T-helper 9 cell (primary cell): Measurements from ENCODE around the gene TGFBI.

Source experiments
- DNase-seq: peaks from one replicate; pipeline ENCODE4 v3.0.0-alpha.2; 2020

Gene TGFBI

GRCh38 chr5:136067422-136067821 lies 38.6 kb downstream of the TGFBI start:
- DNase-seq, result no peak

DNA sequence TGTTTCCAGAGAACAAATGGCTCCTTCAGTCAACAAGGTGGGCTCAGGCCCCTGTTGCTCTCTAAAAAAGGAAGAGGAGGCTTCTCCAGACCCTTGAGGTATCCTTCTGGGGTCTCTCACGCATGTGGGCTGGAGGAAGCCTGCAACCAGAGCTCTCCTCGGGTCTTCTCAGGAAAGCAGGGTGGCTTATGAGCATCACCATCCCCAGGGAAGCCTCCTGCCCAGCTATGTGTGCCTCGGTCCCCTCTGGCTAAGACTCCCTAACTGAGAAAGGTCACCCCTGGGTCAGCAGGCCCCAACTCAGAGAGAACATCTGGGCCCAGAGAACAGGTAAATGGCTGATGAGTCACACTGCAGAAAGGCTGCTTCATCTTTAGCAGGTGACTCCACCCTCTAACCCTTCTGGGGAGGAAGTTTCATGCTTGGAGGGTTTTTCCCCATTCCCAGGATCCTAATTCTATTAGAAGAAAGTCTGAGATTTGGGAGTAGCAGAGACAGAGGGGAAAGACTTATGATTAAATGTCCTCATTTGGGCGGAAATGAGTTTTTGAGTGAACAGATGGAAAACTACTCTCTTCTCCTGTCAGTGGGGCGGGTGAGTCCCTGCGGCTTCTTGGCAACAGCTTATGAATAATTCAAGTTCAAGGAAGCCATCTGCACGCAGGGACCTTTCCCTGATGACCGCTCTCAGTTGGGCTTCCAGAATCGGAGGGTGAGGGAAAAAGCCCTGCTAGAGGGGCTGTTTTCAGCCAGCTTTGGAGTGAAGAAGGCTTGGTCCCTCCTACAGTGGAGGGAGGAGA lies 41.9 kb downstream of the TGFBI start:
- DNase-seq, result no peak

DNA sequence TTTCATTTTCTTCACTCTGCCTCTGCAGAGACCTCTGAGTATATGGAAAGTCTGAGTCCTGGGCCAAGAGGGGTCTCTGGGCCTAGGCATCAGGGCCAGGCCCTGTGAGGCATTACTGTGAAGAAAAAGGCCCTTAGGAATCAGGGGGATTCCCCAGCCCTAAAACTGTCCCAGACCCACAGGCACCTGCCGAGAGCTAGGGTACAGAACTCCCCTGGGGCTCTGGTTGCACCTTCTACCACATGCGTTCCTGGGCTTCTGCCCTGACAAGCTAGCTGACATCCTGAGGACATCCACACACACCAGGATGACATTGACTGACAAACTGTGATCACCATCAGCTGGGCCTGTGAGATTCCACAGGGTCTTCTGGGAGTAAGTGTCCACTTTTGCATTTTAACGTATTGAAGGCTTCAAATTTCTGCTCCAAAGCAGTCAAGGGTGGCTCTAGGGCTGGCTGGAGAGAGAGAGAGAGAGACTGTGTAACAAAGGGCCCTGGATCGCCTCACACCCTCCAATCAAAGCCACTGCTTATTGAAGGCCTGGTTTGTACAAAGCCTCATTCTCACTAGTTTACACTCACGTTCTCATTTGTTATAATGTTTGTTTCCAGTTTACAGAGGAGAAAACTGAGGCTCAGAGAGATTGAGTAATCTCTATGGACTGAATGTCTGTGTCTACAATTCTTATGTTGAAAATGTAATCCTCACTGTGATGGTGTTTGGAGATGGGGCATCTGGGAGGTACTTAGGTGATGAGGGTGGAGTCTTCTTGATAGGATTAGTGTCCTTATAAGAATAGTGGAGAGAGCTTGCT lies 45.1 kb downstream of the TGFBI start:
- no peak for DNase-seq

DNA sequence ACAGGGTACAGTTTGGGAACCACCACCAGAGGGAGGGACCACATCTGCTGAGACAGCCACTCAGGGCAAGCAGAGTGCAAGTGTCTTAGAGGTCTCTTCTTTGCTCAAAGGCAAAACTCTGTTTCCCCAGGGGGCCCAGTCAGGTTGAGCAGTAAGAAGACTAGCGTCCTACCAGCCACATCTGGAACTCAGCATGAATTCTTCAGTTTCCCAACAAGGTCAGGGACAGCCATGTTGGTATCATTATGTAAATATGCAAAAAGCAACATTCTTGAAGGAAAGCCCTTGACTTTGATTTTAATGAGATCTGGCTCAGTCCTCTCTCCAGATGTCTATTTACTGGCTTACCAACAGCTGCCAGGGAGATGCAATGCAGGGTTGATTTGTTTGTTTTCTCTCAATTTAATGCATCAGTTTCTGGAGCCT lies 46.7 kb downstream of the TGFBI start:
- DNase-seq, result no peak

DNA sequence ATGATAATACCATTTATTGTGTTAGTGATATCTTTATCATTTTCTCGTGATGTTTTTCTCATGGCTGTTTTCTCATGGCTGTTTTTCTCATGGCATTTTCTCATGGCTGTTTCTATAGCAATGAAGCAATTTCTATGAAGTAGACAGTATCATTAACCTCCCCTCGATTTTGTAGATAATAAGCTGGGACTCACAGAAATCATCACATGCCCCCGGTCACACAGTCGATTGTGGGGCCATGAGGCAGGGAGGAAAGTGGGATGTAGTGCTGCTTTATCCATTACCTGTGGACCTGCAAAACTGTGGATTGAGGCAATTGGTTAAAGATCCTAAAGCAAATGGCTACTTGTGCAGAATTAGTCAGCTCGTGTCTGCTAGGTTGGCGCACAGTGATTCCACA lies 47.3 kb downstream of the TGFBI start:
- DNase-seq, result no peak

DNA sequence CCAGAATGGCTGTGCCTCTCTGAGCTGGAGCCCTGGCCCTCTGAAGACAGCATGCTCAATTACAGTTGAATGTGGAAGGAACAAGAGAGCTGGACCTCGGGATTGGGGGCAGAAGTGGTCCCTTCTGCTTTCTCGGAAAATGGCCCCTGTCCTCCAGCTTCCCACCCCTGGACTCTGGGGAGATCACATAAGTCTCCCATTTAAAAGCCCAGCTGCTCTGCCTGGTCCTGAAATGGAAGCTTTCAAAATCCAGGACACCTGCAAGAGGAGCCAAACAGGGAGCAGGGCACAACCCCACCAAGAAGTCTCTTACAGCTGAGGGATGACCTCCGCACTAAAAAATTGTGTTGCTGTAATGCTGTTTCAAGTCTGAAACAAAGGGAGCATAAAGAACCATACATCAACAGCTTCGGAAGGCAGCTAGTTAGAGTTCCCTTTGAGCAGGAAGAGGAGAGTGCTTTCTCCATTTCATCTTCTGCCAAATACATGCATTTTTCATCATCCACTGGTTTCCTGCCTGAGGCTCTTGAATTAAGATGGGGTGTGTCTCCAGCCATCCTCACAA lies 48.2 kb downstream of the TGFBI start:
- DNase-seq, result no peak

DNA sequence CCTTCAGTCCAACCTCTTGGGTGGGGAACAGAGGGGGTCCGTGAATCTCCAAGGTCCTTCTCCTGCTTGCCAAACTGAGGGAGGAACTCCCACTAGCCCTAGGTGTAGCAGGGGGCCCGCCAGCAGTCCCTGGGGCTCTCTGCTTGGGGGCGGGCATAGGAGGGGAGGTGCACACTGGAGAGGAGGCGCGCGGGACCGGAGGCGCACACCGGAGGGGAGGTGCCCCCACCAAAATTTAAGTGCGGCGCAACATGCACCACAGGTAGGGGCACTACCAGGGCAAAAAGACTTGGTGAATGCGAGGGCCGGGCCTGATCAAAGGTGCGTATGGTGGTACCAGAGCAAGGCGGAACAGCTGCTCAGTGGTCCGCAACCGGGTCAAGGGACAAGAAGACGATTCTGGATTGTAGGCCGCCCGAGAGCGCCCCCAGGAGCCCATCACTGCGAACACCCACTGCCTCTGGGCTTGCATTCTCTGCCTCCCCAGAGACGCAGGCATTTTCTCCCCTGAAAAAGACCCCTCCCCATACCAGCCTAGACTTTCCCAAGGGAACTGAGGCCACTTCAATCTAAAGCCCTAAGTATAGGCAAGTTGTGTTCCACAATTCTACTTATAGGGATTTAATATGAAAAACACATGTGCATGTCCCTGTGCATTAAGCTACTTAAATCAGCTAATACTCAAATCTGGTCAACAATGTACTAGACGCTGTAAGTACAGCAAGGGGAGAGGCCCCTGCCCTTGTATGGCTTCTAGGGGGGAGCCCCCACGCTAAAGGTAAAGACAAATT lies 50.6 kb downstream of the TGFBI start:
- DNase-seq, result no peak

- DNase-seq, result no peak
Observed at GRCh38 chr5:136080113-136080482, 51.3 kb downstream of the TGFBI start.

GRCh38 chr5:136080483-136081216 lies 51.9 kb downstream of the TGFBI start:
- peak; percentile 45 for DNase-seq

DNA sequence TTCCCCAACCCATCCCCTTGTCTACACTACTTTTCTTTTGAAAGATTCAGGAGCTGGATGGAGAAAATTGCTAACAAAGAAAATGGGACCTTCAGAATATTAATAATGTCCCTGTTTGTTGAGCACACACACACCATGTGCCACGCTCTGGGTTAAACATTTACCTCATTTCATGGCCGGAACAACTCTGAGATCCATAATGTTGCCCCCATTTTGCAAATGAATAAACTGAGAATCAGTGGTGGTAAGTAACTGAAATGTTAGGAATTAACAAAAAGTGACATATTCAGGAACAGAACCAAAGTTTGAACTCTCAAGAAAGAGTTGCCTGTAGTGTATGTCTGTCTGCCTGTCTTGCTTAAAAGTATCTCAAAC lies 52.4 kb downstream of the TGFBI start:
- DNase-seq, result no peak

DNA sequence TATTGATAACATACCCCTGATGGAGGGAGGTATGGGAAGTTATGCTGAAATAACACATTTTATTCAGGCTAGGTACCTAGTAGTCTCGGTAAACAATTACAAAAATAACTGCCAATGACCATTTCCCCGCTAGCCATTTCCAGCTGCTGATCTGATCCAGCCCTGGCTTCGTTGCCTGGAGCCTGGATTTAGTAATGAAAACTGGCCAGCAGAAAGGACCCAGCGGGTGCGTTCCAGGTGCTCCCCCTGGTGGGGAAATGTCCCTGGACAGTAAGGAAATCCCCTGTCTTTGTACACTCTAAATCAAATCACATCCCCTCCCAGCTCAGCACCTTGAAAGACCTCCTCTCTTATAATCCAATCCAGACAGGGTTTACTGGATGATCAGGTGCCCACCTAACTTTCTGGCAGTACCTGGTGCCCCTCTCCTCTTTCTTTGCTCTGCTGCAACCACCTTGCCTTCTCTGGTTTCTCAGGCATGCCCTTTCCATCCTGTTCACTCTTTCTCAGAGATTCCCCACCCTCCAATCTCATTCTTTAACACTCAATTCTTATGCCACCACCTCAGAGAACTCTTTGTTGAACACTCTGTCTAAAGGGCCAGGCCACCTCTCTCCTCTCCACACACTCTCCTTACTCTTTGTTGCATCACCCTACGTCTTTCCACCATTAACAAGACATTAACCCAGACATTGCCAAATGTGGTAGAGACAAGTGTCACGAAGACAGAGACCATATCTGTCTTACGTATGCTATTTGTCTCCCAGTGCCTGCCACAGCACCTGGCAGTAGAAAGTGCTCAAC lies 53.8 kb downstream of the TGFBI start:
- peak; percentile 61 for DNase-seq

GRCh38 chr5:136084698-136085097 lies 55.9 kb downstream of the TGFBI start:
- no peak for DNase-seq

DNA sequence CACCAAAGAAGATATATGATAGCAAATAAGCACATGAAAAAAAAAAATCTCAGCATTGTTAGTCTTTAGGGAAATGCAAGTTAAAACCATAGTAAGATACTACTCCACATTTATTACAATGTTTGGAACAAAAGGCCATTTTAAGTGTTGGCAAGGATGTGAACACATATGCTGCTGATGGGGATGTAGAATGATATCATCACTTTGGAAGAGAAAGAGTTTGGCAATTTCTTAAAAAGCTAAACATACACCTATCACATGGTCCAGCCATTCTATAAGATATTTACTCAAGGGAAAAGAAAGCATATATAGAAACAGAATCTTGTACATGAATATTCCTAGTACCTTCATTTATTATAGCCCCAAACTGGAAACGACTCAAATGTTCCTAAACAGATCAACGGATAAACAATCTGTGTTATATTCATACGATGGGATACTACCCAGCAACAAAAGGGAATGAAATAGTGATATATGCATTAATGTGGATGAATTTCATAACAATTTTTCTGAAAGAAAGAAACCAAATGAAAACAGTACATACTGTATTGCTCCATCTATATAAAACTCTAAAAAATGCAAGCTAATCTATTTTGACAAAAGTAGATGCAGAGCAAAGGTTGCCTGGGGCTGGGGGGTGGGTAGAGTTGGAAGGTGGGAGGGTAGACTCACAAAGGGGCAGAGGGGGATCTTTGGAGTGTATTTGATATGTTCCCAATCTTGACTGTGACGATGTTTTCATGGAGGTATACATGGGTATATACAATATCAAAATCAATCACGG lies 58.2 kb downstream of the TGFBI start:
- DNase-seq, result no peak

DNA sequence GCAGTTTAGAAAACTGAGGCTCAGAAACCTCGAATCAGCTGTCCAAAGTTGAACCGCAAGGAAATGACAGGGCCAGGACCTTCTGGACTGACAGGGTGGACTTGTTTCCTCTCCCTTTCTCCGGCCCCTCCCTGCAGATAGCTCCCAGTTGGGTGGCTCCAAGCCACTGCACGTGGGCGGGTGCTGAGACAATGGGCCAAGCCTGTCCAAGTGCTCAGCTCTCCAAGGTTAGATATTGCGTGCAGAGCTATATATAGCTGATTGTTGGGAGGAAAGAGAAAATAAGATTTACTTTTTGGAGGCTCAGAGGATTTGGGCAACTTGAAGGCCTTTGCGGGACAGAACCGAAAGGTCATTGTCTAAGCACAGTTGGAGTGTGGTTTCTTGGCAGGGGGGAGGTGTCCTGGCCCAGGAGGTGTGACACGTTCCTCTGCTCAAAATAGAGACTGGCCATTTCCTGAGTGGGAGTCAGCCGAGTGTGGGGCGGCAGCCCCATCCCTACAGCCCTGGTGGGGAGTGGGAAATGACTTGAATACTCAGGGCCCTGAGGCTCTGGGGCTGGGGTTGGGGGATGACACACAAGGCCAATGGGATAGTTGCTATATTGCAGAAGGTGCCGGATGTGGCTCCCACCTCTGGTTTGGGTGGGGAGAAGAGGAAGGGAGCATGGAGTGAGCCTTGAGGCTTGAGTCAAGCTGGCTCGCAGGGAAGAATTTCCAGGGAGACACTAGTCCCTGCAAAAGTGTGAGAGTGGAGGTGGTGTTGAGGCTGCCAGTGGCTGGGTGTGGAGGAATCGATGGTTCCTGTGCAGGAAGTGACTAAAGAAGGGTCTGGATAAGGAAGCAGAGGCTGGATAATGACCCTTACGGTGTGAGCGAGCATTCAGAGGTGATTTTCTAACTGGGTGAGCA lies 59.4 kb downstream of the TGFBI start:
- DNase-seq, result no peak

DNA sequence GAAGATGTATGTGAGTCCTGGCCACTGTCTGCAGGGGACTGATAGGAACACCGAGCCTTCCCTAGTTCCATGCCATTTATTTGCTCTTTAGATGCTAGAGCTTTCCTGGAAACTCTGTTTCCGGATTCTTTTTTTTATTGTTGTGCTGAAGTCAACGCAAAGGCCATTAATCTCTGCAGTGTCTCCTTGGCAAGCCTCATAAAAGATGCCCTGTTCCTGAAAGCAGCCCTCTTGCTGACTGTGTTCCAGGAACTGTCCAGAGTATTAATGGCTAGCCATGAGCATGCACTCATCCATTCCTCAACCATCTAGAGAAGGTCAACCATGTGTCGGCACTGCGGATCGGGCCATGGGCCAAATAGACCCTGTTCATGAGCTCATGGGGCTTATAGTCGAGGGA lies 61.0 kb downstream of the TGFBI start:
- no peak for DNase-seq

DNA sequence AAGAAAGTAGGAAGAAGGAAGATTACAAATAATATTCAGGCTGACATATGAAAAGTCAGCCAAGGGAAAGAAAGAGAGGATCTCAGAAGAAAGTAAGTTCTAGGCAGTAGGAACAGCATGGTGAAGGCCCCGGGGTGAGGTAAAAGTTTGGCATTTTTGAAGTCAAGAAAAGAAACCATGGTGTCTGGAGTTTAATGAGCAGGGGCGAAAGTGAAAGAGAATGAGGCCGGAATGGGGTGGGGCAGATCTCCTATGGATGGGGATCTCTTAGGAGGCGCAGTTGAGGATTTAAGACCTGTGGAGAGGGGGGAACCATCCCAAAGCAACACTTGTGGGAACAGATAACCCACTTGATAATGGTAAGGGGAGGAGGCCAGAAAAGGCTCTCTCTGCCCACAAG lies 61.5 kb downstream of the TGFBI start:
- DNase-seq, result no peak

- DNase-seq, result no peak
Observed at GRCh38 chr5:136094189-136094912, 65.6 kb downstream of the TGFBI start.

- DNase-seq, result no peak
Observed at GRCh38 chr5:136094913-136095641, 66.3 kb downstream of the TGFBI start.
